Progenitor cell of endocrine pancreas (in vitro differentiated cells): ENCODE measurements around the gene CDC34. TPM values are rescaled to one million over a fixed set of nuclear protein-coding genes. Genes with fewer than 3 reads are reported as not detected.
A peak's percentile ranks its signal among the peaks of the same experiment; 100 is the strongest.

Experiments
- DNase-seq: peaks from one replicate; pipeline ENCODE4 v3.0.0; 2021; ENCODE audit warnings: low spot score; ENCODE audit not compliant: unreplicated experiment
- H3K27ac Mint-ChIP-seq: 2 replicates; pipeline ENCODE4 v1.8.0; 2021; ENCODE audit warnings: mild to moderate bottlenecking, moderate library complexity, mixed read lengths
- H3K27me3 Mint-ChIP-seq: 2 replicates; pipeline ENCODE4 v1.8.0; 2021; ENCODE audit warnings: mixed read lengths
- H3K36me3 Mint-ChIP-seq: 2 replicates; pipeline ENCODE4 v1.8.0; 2022; ENCODE audit warnings: mixed read lengths; ENCODE audit not compliant: insufficient read depth
- H3K4me1 Mint-ChIP-seq: 2 replicates; pipeline ENCODE4 v1.8.0; 2021; ENCODE audit warnings: low read depth, mixed read lengths
- H3K4me3 Mint-ChIP-seq: 2 replicates; pipeline ENCODE4 v1.8.0; 2021; ENCODE audit warnings: low read depth, mild to moderate bottlenecking, moderate library complexity, mixed read lengths
- H3K9me3 Mint-ChIP-seq: 2 replicates; pipeline ENCODE4 v1.8.0; 2021; ENCODE audit warnings: low read depth, mixed read lengths
- total RNA-seq: library from RNA; stranded (reverse); gene quantifications from 2 replicates; pipeline ENCODE4 v1.2.1, GENCODE V29; 2021
- TF ChIP-seq, protein P1 (sequence below): fragments of 200-600 bp; sonication (generic); IDR thresholded peaks from one replicate; pipeline ENCODE4 v1.5.0; 2021; ENCODE audit warnings: antibody characterized with exemption, mild to moderate bottlenecking; ENCODE audit not compliant: unreplicated experiment

Gene CDC34
- total RNA-seq, 1 donor from 2014 or later, result 96.9 TPM

DNA sequence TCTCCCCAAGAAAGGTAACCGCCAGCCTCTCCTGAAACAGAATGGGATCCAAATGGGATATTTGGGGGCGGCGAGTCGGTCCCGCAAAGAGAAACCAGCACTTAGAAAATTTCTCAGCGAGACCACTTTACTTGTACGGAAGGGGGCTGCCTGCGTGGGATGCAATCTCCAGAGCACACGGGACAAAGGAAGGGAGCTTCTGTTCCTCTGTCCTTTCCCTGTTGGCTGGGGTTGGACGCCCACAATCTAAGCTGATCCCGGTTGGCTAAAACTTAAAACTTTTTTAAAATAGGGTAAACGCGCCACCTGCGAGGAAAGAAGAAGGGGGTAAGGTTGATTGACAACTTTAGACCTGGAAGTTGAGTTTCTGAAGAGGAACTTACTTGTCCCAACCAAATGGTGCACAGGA lies 40.0 kb downstream of the CDC34 start:
- Mint-ChIP-seq H3K4me1 (peaks cover 20% of the 10 kb centered on the region), H3K4me3 (peak overlapping the region; percentile 77), H3K36me3 (peaks cover 12% of the 10 kb centered on the region), H3K9me3 (peaks cover 5% of the 10 kb centered on the region), H3K27ac (peak overlapping the region; percentile 98), H3K27me3 (no peaks in the 10 kb centered on the region)
- no peak for DNase-seq
- TF ChIP-seq, protein P1, sequence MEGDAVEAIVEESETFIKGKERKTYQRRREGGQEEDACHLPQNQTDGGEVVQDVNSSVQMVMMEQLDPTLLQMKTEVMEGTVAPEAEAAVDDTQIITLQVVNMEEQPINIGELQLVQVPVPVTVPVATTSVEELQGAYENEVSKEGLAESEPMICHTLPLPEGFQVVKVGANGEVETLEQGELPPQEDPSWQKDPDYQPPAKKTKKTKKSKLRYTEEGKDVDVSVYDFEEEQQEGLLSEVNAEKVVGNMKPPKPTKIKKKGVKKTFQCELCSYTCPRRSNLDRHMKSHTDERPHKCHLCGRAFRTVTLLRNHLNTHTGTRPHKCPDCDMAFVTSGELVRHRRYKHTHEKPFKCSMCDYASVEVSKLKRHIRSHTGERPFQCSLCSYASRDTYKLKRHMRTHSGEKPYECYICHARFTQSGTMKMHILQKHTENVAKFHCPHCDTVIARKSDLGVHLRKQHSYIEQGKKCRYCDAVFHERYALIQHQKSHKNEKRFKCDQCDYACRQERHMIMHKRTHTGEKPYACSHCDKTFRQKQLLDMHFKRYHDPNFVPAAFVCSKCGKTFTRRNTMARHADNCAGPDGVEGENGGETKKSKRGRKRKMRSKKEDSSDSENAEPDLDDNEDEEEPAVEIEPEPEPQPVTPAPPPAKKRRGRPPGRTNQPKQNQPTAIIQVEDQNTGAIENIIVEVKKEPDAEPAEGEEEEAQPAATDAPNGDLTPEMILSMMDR, result no peak

DNA sequence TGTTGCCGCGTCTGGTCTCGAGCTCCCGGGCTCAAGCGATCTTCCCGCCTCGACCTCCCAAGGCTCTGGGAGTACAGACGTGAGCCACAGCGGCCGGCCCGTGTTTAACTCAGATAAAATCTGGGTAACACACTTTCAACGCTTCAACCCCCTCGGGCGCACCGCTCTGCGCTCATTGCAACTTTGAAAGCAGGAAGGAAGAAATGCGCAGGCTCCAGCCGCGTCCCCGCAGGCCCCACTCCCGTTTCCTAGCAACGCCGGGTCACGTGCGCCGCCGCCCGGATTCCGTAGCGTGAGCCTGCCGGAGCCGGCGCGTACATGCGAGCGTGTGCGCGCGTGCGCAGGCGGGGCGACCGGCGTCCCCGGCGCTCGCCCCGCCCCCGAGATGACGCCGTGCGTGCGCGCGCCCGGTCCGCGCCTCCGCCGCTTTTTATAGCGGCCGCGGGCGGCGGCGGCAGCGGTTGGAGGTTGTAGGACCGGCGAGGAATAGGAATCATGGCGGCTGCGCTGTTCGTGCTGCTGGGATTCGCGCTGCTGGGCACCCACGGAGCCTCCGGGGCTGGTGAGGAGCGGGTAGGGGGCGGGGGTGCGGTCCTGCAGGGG lies 40.7 kb downstream of the CDC34 start, which contains the start of gene BSG:
Gene BSG, plus strand, starts transcription at position 457 of the 603 bp plus-strand sequence. Its CDS starts 39 bp downstream, at position 496.
- Mint-ChIP-seq H3K4me1 (peaks cover 21% of the 10 kb centered on the region), H3K36me3 (peaks cover 9% of the 10 kb centered on the region), H3K27ac (peak within 1 kb of the TSS; percentile 99), H3K27me3 (no peaks in the 10 kb centered on the region), H3K9me3 (peaks cover 5% of the 10 kb centered on the region), H3K4me3 (peak within 1 kb of the TSS; percentile 88)
- peak; percentile 95 for DNase-seq
- TF ChIP-seq, protein P1, result no peak

DNA sequence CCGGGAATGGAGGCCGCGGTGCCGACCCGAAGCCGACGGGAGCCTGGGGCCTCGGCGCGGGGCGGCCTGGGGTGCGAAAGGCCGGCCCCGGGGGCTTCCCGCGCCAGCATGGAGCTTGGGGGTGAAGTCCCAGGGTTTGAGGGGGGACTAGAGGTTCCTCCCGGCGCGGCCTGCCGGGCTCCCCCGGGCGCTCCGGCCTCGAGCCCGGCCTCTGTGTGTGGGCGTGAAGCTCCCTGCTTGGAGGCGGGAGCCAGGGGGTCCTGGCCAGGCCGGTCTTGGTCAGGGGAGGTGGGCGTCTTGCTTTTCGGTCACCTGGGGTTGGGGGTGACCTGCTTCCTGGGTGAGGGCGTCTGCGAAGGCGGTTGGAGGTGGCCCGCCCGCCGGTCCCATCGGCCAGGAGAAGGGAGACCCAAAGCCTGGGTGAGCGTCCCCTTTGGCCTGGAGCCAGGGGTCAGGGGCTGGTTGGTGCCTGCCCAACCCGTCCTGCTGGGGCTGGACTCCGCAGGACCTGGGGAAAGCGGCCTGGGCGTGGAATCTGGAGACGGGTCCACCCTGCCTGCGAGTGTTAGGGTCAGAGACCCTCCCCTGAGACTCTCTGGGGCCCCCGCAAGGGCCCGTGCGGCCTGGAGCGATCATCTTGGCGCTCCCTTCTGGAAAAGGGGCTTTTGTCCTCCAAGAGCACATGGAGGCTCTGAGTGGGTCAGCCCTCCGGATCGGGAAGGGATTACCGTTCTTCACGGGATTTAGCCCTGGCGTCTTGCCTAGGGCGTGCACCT lies 41.4 kb downstream of the CDC34 start:
- H3K27ac Mint-ChIP-seq, result peak overlapping the region; percentile 96

DNA sequence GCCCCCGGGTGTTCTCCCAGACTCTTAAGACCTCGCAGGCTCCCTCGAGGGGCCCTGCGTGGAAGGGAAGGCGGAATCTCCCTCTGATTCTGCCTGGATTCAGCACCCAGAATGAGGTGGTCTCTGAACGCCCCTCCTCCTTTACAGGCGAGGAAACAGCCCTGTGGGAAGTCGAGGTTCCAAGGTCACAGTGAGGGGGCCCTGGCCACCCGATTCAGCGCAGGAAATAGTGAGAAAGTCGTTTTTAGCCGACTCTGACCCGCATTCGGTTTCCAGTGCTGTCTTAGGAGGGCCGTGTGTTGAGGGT lies 41.9 kb downstream of the CDC34 start:
- peak overlapping the region; percentile 96 for H3K27ac Mint-ChIP-seq
- no peaks in the 10 kb centered on the region for H3K27me3 Mint-ChIP-seq
- peak overlapping the region; percentile 88 for H3K4me3 Mint-ChIP-seq
- H3K36me3 Mint-ChIP-seq, result peaks cover 8% of the 10 kb centered on the region
- peaks cover 5% of the 10 kb centered on the region for H3K9me3 Mint-ChIP-seq
- TF ChIP-seq, protein P1, result no peak
- DNase-seq, result no peak
- H3K4me1 Mint-ChIP-seq, result peaks cover 21% of the 10 kb centered on the region

More for the DNA sequence above, 41.4 kb downstream of the CDC34 start:
- Mint-ChIP-seq H3K9me3 (peaks cover 5% of the 10 kb centered on the region), H3K4me1 (peaks cover 21% of the 10 kb centered on the region), H3K36me3 (peaks cover 8% of the 10 kb centered on the region), H3K4me3 (peak overlapping the region; percentile 88), H3K27me3 (no peaks in the 10 kb centered on the region)
- TF ChIP-seq, protein P1, result no peak
- DNase-seq, result no peak

DNA sequence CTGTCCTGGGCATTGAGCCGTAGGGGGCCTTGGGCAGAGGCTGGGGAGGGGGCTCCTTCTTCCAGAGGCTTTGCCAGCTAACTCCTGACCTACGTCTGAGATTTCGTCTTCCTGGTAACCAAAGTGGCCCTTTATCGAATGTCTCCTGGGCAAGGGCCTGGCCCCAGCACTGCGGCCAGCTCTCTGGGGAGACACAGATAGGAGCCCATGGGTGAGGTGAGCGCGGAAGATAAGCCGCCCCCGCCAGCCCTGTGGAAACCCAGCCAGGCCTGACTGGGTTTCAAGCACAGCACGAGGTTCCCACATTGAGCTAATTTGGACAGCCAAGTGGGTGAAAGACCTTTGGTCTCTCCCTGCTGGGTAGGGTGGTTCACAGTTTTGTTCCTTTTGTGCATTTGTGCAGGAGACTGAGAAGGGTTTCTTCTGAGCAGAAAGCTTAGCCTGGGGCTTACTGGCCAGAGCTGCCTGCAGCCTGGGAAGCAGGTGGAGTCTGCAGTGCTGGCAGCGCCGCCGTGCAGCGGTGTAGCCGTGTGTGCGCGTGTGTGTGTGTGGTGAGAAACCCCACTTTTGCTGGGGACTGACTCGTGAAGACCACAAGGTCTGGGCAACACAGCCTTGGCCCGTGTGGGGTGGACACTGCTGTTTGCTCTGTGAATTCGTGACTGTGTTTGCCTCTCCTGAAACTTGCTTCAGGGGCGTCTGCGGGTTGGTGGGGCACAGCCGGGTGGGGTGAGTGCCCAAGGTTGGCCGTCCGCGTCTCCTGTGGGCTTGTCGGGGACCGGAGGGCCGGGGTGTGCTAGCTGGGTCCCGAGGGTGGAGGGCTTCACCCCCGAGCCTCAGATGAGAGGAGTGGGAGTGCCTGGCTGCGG lies 43.3 kb downstream of the CDC34 start:
- Mint-ChIP-seq H3K4me1 (peaks cover 21% of the 10 kb centered on the region), H3K27ac (peak overlapping the region; percentile 33)

More for the DNA sequence above, 43.3 kb downstream of the CDC34 start:
- H3K27me3 Mint-ChIP-seq, result no peaks in the 10 kb centered on the region
- no peak for DNase-seq
- H3K4me3 Mint-ChIP-seq, result peak overlapping the region; percentile 88
- peaks cover under 1% of the 10 kb centered on the region for H3K9me3 Mint-ChIP-seq
- TF ChIP-seq, protein P1, result no peak
- H3K36me3 Mint-ChIP-seq, result peaks cover 4% of the 10 kb centered on the region
